ENCODE data around the gene FAM72A.
"Not testable (repeated sequence)": the region's sequence is repeated elsewhere in the genome, so short reads cannot be mapped to it uniquely, and the experiment has no call there.

- TF ChIP-seq CTCF (IDR thresholded peaks at IDR 0.05; ENCODE audit: extremely low read depth in 1 of 2, insufficient read depth in 1 of 2, low read depth in 1 of 2, low read length in 2 of 2); GATA2 (IDR thresholded peaks at IDR 0.05; ENCODE audit: insufficient read depth, insufficient read length, low read depth, low read length); POLR2A (IDR thresholded peaks at IDR 0.05; ENCODE audit: low read depth, low read length); MAX (IDR thresholded peaks at IDR 0.05; ENCODE audit: insufficient read depth, insufficient read length); POLR2AphosphoS5 (IDR thresholded peaks at IDR 0.05; ENCODE audit: insufficient read depth, low read depth, low read length); EZH2 (IDR thresholded peaks at IDR 0.05; ENCODE audit: borderline replicate concordance, low read depth, low read length, severe bottlenecking); FOS (IDR thresholded peaks at IDR 0.05; ENCODE audit: borderline replicate concordance, insufficient read depth, low read length); JUN (IDR thresholded peaks at IDR 0.05; ENCODE audit: borderline replicate concordance, insufficient read depth, insufficient read length, low read depth): not testable (repeated sequence)
Measured at GRCh38 chr1:206231989-206232388, 29.4 kb upstream of the FAM72A start.
